Caco-2 (cell line): ENCODE measurements around the gene PUDP. TPM values are rescaled to one million over a fixed set of nuclear protein-coding genes. Genes with fewer than 3 reads are reported as not detected.
"Not testable (repeated sequence)": the region's sequence is repeated elsewhere in the genome, so short reads cannot be mapped to it uniquely, and the experiment has no call there.

Experiments
- BruUV-seq: library from RNA; stranded (reverse); fragments of 400-500 nt; replicated peaks from 2 replicates; lab custom pipeline; 2021; lab: Mats Ljungman, UMichigan
- CTCF ChIA-PET: fragments of 300-600 bp; sonication (Branson Sonifier 250); formaldehyde crosslinking; loops from one replicate; lab custom pipeline; 2022; ENCODE audit warnings: antibody characterized with exemption; lab: Charles Lee
- POLR2A ChIA-PET: fragments of 300-600 bp; sonication (Branson Sonifier 250); formaldehyde crosslinking; loops from one replicate; lab custom pipeline; 2022; ENCODE audit warnings: antibody characterized with exemption; lab: Charles Lee
- DNase-seq, 2 experiments: peaks; one replicate each; pipeline versions ENCODE4 v3.0.0 to v3.0.0-alpha.2; 2020 to 2022
- H3K27me3 ChIP-seq: replicated peaks from 2 replicates; pipeline ENCODE4 v1.6.0; 2011; ENCODE audit warnings: low read length; ENCODE audit not compliant: control insufficient read depth, insufficient read depth
- H3K36me3 ChIP-seq: 2 replicates; pipeline ENCODE4 v1.5.1; 2011; ENCODE audit warnings: low read length; ENCODE audit not compliant: control insufficient read depth, insufficient read depth
- H3K4me1 ChIP-seq: fragments of 250-450 bp; sonication (Bioruptor Pico); 2 replicates; pipeline ENCODE4 v1.5.1; 2020; ENCODE audit warnings: mild to moderate bottlenecking
- H3K4me3 ChIP-seq: 2 replicates; pipeline ENCODE4 v1.5.1; 2011; ENCODE audit warnings: low read depth, mild to moderate bottlenecking, control low read depth, low read length
- H3K9me3 ChIP-seq: fragments of 250-450 bp; sonication (Bioruptor Pico); 2 replicates; pipeline ENCODE4 v1.5.1; 2020; ENCODE audit warnings: mild to moderate bottlenecking, moderate library complexity
- H3K27ac Mint-ChIP-seq: one replicate; pipeline ENCODE4 v1.8.0; 2022; ENCODE audit warnings: mixed read lengths; ENCODE audit not compliant: unreplicated experiment
- H3K27me3 Mint-ChIP-seq: one replicate; pipeline ENCODE4 v1.8.0; 2022; ENCODE audit warnings: mixed read lengths; ENCODE audit not compliant: insufficient read depth, unreplicated experiment
- H3K36me3 Mint-ChIP-seq: one replicate; pipeline ENCODE4 v1.8.0; 2022; ENCODE audit warnings: mild to moderate bottlenecking, mixed read lengths; ENCODE audit not compliant: insufficient read depth, unreplicated experiment
- H3K4me1 Mint-ChIP-seq: one replicate; pipeline ENCODE4 v1.8.0; 2022; ENCODE audit warnings: low read depth, mixed read lengths; ENCODE audit not compliant: unreplicated experiment
- H3K4me3 Mint-ChIP-seq: one replicate; pipeline ENCODE4 v1.8.0; 2022; ENCODE audit warnings: mild to moderate bottlenecking, moderate library complexity, mixed read lengths; ENCODE audit not compliant: unreplicated experiment
- H3K9me3 Mint-ChIP-seq: one replicate; pipeline ENCODE4 v1.8.0; 2022; ENCODE audit warnings: mixed read lengths; ENCODE audit not compliant: unreplicated experiment
- intact Hi-C: fragments of 100-400 bp; cut with micrococcal nuclease; formaldehyde crosslinking; loops from one replicate; pipeline ENCODE4 v1.10.0; 2022; ENCODE audit not compliant: unreplicated experiment
- total RNA-seq: library from RNA; stranded (reverse); gene quantifications from 2 replicates; pipeline ENCODE4 v1.2.3, GENCODE V29; 2022
- TF ChIP-seq, protein P1 (sequence below), 2 experiments: fragments of 200-600 bp in 1 of 2; IDR thresholded peaks; 1 replicate in 1 of 2; 2 replicates in 1 of 2; pipeline versions ENCODE4 v1.5.1 to v1.8.0; 2011 to 2022; ENCODE audit warnings: antibody characterized with exemption in 1 of 2, control low read depth in 1 of 2, inconsistent platforms in 1 of 2, low read depth in 1 of 2, low read length in 1 of 2, mild to moderate bottlenecking in 1 of 2, moderate library complexity in 1 of 2; ENCODE audit not compliant: insufficient read depth in 1 of 2, severe bottlenecking in 1 of 2, unreplicated experiment in 1 of 2

PUDP gene
- total RNA-seq, 1 experiment from 2014 or later, result 57.5 TPM

DNA sequence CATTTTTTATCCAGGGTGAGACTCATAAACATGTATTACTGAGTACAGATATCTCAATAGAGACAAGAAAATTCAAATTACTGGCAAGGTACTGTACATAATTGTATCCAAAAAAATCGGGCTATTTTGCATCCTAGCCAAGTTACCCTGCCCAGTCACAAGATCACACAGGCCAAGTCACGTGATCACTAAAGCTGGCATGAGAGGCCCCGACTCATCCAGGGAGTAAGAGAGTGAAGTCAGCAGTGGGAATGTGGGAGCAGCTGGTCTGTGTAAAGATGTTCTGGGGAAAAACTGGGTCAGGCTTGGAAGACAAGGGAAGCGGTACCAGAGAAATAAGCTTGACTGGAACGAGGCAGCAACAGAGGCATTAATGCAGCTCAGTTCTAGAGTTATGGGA, 119.7 kb downstream of the PUDP start:
- Histone ChIP-seq H3K4me3 (no peak overlapping the region), H3K27me3 (no peaks in the 10 kb centered on the region), H3K36me3 (no peaks in the 10 kb centered on the region), H3K4me1 (no peaks in the 10 kb centered on the region), H3K9me3 (no peaks in the 10 kb centered on the region)
- TF ChIP-seq, protein P1, sequence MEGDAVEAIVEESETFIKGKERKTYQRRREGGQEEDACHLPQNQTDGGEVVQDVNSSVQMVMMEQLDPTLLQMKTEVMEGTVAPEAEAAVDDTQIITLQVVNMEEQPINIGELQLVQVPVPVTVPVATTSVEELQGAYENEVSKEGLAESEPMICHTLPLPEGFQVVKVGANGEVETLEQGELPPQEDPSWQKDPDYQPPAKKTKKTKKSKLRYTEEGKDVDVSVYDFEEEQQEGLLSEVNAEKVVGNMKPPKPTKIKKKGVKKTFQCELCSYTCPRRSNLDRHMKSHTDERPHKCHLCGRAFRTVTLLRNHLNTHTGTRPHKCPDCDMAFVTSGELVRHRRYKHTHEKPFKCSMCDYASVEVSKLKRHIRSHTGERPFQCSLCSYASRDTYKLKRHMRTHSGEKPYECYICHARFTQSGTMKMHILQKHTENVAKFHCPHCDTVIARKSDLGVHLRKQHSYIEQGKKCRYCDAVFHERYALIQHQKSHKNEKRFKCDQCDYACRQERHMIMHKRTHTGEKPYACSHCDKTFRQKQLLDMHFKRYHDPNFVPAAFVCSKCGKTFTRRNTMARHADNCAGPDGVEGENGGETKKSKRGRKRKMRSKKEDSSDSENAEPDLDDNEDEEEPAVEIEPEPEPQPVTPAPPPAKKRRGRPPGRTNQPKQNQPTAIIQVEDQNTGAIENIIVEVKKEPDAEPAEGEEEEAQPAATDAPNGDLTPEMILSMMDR (IDR thresholded peaks at IDR 0.05; ENCODE audit: insufficient read depth in 1 of 2, low read depth in 1 of 2, low read length in 1 of 2, severe bottlenecking in 1 of 2, unreplicated experiment in 1 of 2), result no peak
- no peaks in the 10 kb centered on the region for H3K27me3 Mint-ChIP-seq
- H3K9me3 Mint-ChIP-seq, result no peaks in the 10 kb centered on the region
- H3K4me3 Mint-ChIP-seq, result no peak overlapping the region
- no peaks in the 10 kb centered on the region for H3K36me3 Mint-ChIP-seq
- no peaks in the 10 kb centered on the region for H3K4me1 Mint-ChIP-seq
- intact Hi-C loops, result no loop called here
- no TSS peak for BruUV-seq
- ChIA-PET POLR2A (no interaction called here), CTCF (no interaction called here)
- DNase-seq, result no peak
- H3K27ac Mint-ChIP-seq, result no peak overlapping the region

DNA sequence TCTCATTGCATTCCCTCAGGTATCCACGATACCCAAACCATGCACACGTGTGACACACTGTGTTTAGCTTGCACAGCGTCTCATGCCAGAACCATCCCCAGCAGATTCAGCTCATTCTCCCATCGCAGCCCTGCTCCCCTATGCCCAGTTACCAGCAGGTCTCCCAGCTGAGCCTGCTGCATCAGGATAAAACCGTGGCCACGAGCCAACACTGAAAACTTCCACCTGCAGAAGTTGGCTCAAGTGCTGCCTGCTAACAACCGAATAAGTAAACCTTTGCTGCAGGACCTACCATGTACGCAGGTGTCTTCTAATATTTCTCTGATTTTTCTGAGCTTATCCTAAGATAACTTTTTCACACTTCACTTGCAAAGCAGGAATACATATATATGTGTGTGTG, 120.9 kb downstream of the PUDP start:
- H3K27ac Mint-ChIP-seq, result no peak overlapping the region
- no peaks in the 10 kb centered on the region for H3K36me3 Mint-ChIP-seq
- intact Hi-C loops, result no loop called here
- ChIA-PET CTCF (no interaction called here), POLR2A (no interaction called here)
- H3K36me3 ChIP-seq, result no peaks in the 10 kb centered on the region
- H3K9me3 Mint-ChIP-seq, result no peaks in the 10 kb centered on the region
- H3K9me3 ChIP-seq, result no peaks in the 10 kb centered on the region
- no peaks in the 10 kb centered on the region for H3K27me3 Mint-ChIP-seq
- no peak for DNase-seq
- H3K4me3 ChIP-seq, result no peak overlapping the region
- H3K4me3 Mint-ChIP-seq, result no peak overlapping the region
- H3K27me3 ChIP-seq, result no peaks in the 10 kb centered on the region
- TF ChIP-seq, protein P1 (IDR thresholded peaks at IDR 0.05; ENCODE audit: insufficient read depth in 1 of 2, low read depth in 1 of 2, low read length in 1 of 2, severe bottlenecking in 1 of 2, unreplicated experiment in 1 of 2), result no peak
- no peaks in the 10 kb centered on the region for H3K4me1 ChIP-seq
- no peaks in the 10 kb centered on the region for H3K4me1 Mint-ChIP-seq
- BruUV-seq, result no TSS peak

DNA sequence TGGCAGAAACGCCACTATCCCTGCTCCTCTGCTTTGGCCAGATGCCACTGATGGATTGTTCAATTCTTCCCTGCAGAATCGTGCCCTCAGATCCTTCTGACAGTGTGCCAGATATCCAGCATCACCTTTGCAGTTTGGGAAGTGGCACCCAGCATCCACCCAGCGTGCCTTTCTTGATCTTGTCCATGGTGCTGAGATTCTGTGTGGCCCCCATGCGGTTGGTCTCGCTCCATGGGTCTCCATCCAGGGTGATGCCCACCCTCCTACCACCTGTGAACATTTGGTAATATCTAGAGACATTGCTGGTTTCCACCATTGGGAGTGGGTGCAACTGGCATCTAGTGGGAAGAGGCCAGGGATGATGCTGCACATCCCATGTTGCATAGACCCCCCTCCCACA, 121.6 kb downstream of the PUDP start:
- H3K36me3 Mint-ChIP-seq, POLR2A ChIA-PET, DNase-seq, H3K9me3 Mint-ChIP-seq, H3K4me3 Mint-ChIP-seq, H3K27ac Mint-ChIP-seq, H3K4me1 ChIP-seq, H3K4me3 ChIP-seq, H3K4me1 Mint-ChIP-seq, intact Hi-C loops, H3K36me3 ChIP-seq, BruUV-seq, H3K9me3 ChIP-seq, CTCF ChIA-PET, H3K27me3 Mint-ChIP-seq, H3K27me3 ChIP-seq: not testable (repeated sequence)

DNA sequence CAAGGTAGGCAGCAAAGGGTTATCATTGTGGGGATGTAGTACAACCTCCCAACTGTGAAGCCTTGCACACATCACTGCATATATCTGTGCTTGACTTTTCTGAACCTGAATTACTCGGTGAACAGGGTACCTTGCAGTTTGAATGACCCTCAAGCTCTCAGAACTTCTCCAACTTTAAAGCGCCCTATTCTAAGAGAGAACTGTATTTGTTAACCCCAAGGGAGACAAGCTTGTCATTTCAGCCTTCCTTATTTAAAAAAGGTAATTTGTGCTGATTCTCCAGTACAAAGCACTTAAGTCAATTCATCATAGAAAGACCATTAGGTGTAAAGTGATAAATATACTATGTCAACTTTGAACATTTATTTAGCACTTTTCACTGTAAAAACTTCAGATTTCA, 122.5 kb downstream of the PUDP start:
- Mint-ChIP-seq H3K4me1 (no peaks in the 10 kb centered on the region), H3K27ac (no peak overlapping the region), H3K9me3 (no peaks in the 10 kb centered on the region), H3K4me3 (no peak overlapping the region), H3K27me3 (no peaks in the 10 kb centered on the region), H3K36me3 (no peaks in the 10 kb centered on the region)
- no peak for DNase-seq
- H3K4me3 ChIP-seq, result no peak overlapping the region
- no peaks in the 10 kb centered on the region for H3K36me3 ChIP-seq
- CTCF ChIA-PET, result no interaction called here
- BruUV-seq, result no TSS peak
- POLR2A ChIA-PET, result no interaction called here
- no peaks in the 10 kb centered on the region for H3K27me3 ChIP-seq
- TF ChIP-seq, protein P1 (IDR thresholded peaks at IDR 0.05; ENCODE audit: insufficient read depth in 1 of 2, low read depth in 1 of 2, low read length in 1 of 2, severe bottlenecking in 1 of 2, unreplicated experiment in 1 of 2), result no peak
- no peaks in the 10 kb centered on the region for H3K9me3 ChIP-seq
- H3K4me1 ChIP-seq, result no peaks in the 10 kb centered on the region
- intact Hi-C loops, result no loop called here
